GM18868 (cell line): ENCODE measurements around the gene LPAR4.
"Not testable (repeated sequence)": the region's sequence is repeated elsewhere in the genome, so short reads cannot be mapped to it uniquely, and the experiment has no call there.

Experiments used
- ATAC-seq: cut with Tn5 transposase; IDR thresholded peaks from one replicate; pipeline ENCODE4 v1.9.1; 2021; ENCODE audit warnings: mild to moderate bottlenecking, moderate library complexity; ENCODE audit not compliant: unreplicated experiment

The LPAR4 gene

GRCh38 chrX:78747489-78747888 is at the start of gene LPAR4:
TSS of gene LPAR4 (plus strand) at chrX:78747720. CDS start at chrX:78754870, 7,150 bp downstream.
- ATAC-seq, result no peak

- no peak for ATAC-seq
These were observed 41.4 kb upstream of the LPAR4 start for GRCh38 chrX:78706071-78706470.

- ATAC-seq, result no peak
These were observed 39.3 kb upstream of the LPAR4 start for GRCh38 chrX:78708262-78708661.

GRCh38 chrX:78708816-78709215 is 38.7 kb upstream of the LPAR4 start:
- ATAC-seq, result no peak

GRCh38 chrX:78710171-78710570 is 37.3 kb upstream of the LPAR4 start:
- no peak for ATAC-seq

GRCh38 chrX:78712336-78712735 is 35.2 kb upstream of the LPAR4 start:
- no peak for ATAC-seq

- ATAC-seq, result no peak
These were observed 22.2 kb upstream of the LPAR4 start for GRCh38 chrX:78725287-78725686.

- no peak for ATAC-seq
These were observed 1.0 kb upstream of the LPAR4 start for GRCh38 chrX:78746496-78746895.

GRCh38 chrX:78747971-78748370 is 451 bp downstream of the LPAR4 start:
- ATAC-seq, result no peak

- no peak for ATAC-seq
These were observed 1.3 kb downstream of the LPAR4 start for GRCh38 chrX:78748846-78749245.

- no peak for ATAC-seq
These were observed 6.1 kb downstream of the LPAR4 start for GRCh38 chrX:78753571-78753970.

GRCh38 chrX:78754917-78755316 is 7.4 kb downstream of the LPAR4 start:
- ATAC-seq, result peak; percentile 99

GRCh38 chrX:78759081-78759480 is 11.6 kb downstream of the LPAR4 start:
- ATAC-seq, result no peak

GRCh38 chrX:78769101-78769755 is 21.7 kb downstream of the LPAR4 start:
- ATAC-seq, result no peak

- no peak for ATAC-seq
These were observed 22.4 kb downstream of the LPAR4 start for GRCh38 chrX:78769946-78770345.

- no peak for ATAC-seq
These were observed 49.4 kb downstream of the LPAR4 start for GRCh38 chrX:78796916-78797315.

- no peak for ATAC-seq
These were observed 52.6 kb downstream of the LPAR4 start for GRCh38 chrX:78800114-78800513.

- ATAC-seq, result no peak
These were observed 53.2 kb downstream of the LPAR4 start for GRCh38 chrX:78800694-78801093.

GRCh38 chrX:78801522-78801921 is 54.0 kb downstream of the LPAR4 start:
- ATAC-seq, result no peak

- not testable (repeated sequence) for ATAC-seq
These were observed 55.0 kb downstream of the LPAR4 start for GRCh38 chrX:78802526-78802925.
